CD4-positive, alpha-beta memory T cell (primary cell): Measurements from ENCODE around the gene TMEM120B. TPM values are rescaled to one million over a fixed set of nuclear protein-coding genes. Genes with fewer than 3 reads are reported as not detected.
A peak's percentile ranks its signal among the peaks of the same experiment; 100 is the strongest.
"Not testable (repeated sequence)": the region's sequence is repeated elsewhere in the genome, so short reads cannot be mapped to it uniquely, and the experiment has no call there.

Source experiments
- CTCF ChIA-PET: fragments of 350-600 bp; sonication (Branson Sonifier 250); formaldehyde crosslinking; loops from one replicate; lab custom pipeline; 2021; ENCODE audit warnings: inconsistent platforms; ENCODE audit not compliant: partially characterized antibody; lab: Charles Lee
- POLR2A ChIA-PET: fragments of 350-600 bp; sonication (Branson Sonifier 250); formaldehyde crosslinking; loops from one replicate; lab custom pipeline; 2021; ENCODE audit not compliant: partially characterized antibody; lab: Charles Lee
- DNase-seq, 5 donors: peaks; one replicate each; pipeline versions ENCODE4 v3.0.0 to v3.0.0-alpha.2; 2020 to 2022; ENCODE audit warnings: mixed read lengths in 1 of 5
- H3K27ac ChIP-seq: one replicate; pipeline ENCODE4 v1.7.0; 2013; ENCODE audit warnings: low read depth, low read length
- H3K27me3 ChIP-seq: 2 replicates; pipeline ENCODE4 v1.7.0; 2013; ENCODE audit warnings: mild to moderate bottlenecking, low read length, moderate library complexity; ENCODE audit not compliant: insufficient read depth
- H3K36me3 ChIP-seq: 2 replicates; pipeline ENCODE4 v1.7.0; 2013; ENCODE audit warnings: mild to moderate bottlenecking, low read length, moderate library complexity; ENCODE audit not compliant: insufficient read depth
- H3K4me1 ChIP-seq: 2 replicates; pipeline ENCODE4 v1.7.0; 2013; ENCODE audit warnings: mild to moderate bottlenecking, low read length, moderate library complexity; ENCODE audit not compliant: insufficient read depth
- H3K4me3 ChIP-seq, 2 donors: one replicate each; pipeline ENCODE4 v1.7.0; 2013; ENCODE audit warnings: low read length in 2 of 2, mild to moderate bottlenecking in 1 of 2
- H3K9me3 ChIP-seq, 2 donors: one replicate each; pipeline ENCODE4 v1.7.0; 2013; ENCODE audit warnings: low read length in 2 of 2, control low read depth in 1 of 2; ENCODE audit not compliant: control insufficient read depth in 1 of 2
- H3K27ac Mint-ChIP-seq, 7 donors: one replicate each; pipeline ENCODE4 v1.8.0; 2020 to 2021; ENCODE audit warnings: mixed read lengths in 7 of 7, mild to moderate bottlenecking in 6 of 7, inconsistent platforms in 3 of 7, moderate library complexity in 3 of 7
- H3K27me3 Mint-ChIP-seq, 2 donors: one replicate each; pipeline ENCODE4 v1.8.0; 2020 to 2021; ENCODE audit warnings: mixed read lengths in 2 of 2
- H3K36me3 Mint-ChIP-seq, 2 donors: one replicate each; pipeline ENCODE4 v1.8.0; 2020 to 2021; ENCODE audit warnings: mixed read lengths in 2 of 2, inconsistent platforms in 1 of 2, mild to moderate bottlenecking in 1 of 2
- H3K4me1 Mint-ChIP-seq, 4 donors: one replicate each; pipeline ENCODE4 v1.8.0; 2020 to 2021; ENCODE audit warnings: mixed read lengths in 4 of 4, mild to moderate bottlenecking in 1 of 4
- H3K4me3 Mint-ChIP-seq, 8 donors: one replicate each; pipeline ENCODE4 v1.8.0; 2020 to 2021; ENCODE audit warnings: mixed read lengths in 8 of 8, mild to moderate bottlenecking in 7 of 8, moderate library complexity in 6 of 8, inconsistent platforms in 3 of 8
- H3K9me3 Mint-ChIP-seq, 8 donors: one replicate each; pipeline ENCODE4 v1.8.0; 2020 to 2021; ENCODE audit warnings: mixed read lengths in 8 of 8, mild to moderate bottlenecking in 5 of 8, inconsistent platforms in 3 of 8, moderate library complexity in 1 of 8
- intact Hi-C: fragments of 100-400 bp; cut with micrococcal nuclease; formaldehyde crosslinking; loops from one replicate; pipeline ENCODE4 v1.15.1; 2023
- polyA plus RNA-seq, 2 donors: library from polyadenylated mRNA; unstranded; fragments of 300-500 nt; fragmentation: Illumina TruSeq; gene quantifications; one replicate each; pipeline ENCODE4 v1.2.3, GENCODE V29; 2021
- total RNA-seq, 2 experiments: library from RNA; stranded (reverse); gene quantifications; one replicate each; pipeline ENCODE4 v1.2.3, GENCODE V29; 2021

The TMEM120B gene
- total and polyA plus RNA-seq, 4 experiments from 2014 or later: 3.3 to 12.8 (median 7.4) TPM

DNA sequence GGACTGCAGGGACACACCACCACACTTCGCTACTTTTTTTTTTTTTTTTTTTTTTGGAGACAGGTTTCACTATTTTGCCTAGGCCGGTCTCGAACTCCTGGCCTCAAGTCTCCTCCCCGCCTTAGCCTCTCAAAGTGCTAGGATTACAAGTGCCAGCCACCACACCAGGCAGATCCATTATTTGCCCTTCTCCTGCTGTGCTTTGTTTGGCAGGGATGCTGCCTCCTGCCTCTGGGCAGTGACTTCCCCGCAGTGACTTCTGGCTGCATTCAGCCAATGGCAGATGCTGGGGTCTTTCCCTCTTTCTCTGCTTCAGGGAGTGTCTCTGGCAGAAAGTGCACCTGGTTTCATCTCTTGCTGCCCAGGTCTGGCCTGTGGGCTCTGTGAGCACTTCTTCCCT is 36.4 kb upstream of the TMEM120B start:
- DNase-seq: no peak
- Mint-ChIP-seq H3K4me3 (peak overlapping the region in 2 of 8 donors; percentile 5 to 13), H3K27ac (peak overlapping the region in 4 of 7 donors; percentile 2 to 79 (median 46)), H3K27me3 (no peaks in the 10 kb centered on the region), H3K4me1 (peaks cover 9 to 32% (median 17%) of the 10 kb centered on the region in 4 donors), H3K9me3 (no peaks in the 10 kb centered on the region), H3K36me3 (peaks cover 0 to 8% of the 10 kb centered on the region in 2 donors)
- H3K4me1 ChIP-seq: peaks cover 16% of the 10 kb centered on the region
- no peak overlapping the region for H3K4me3 ChIP-seq
- intact Hi-C loops: loop anchor here (10.0 kb wide), 1 partner anchor 271 kb away; the partner anchor contains the start of gene RNF34
- POLR2A ChIA-PET: interaction anchor here (1.1 kb wide), 1 partner anchor 48 kb away, joined by 5 read pairs; no protein-coding TSS in a partner anchor
- no peaks in the 10 kb centered on the region for H3K9me3 ChIP-seq
- no peaks in the 10 kb centered on the region for H3K36me3 ChIP-seq
- H3K27me3 ChIP-seq: no peaks in the 10 kb centered on the region
- CTCF ChIA-PET: no interaction called here
- H3K27ac ChIP-seq: no peak overlapping the region

DNA sequence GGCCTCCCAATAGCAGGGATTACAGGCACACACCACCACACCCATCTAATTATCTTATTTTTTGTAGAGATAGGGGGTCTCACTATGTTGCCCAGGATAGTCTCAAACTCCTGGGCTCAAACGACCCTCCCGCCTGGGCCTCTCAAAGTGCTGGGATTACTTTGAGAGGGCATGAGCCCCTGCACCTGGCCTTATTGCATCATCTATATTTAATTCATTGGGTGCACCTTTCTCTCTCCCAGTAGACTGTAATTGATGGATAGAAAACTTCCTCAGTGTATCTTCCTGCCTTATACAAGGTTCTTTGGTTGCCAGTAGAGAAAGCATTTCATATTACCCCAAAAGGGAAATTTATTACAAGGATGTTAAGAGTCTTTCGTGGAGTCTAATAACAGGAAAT is 34.2 kb upstream of the TMEM120B start:
- H3K36me3 Mint-ChIP-seq: no peaks in the 10 kb centered on the region
- POLR2A ChIA-PET: interaction anchor here (0.8 to 1.5 kb wide), 3 partner anchors 8 to 52 kb away, joined by 3 to 5 read pairs (median 4); partner anchors contain the start of gene ORAI1
- H3K27ac Mint-ChIP-seq: peak overlapping the region in 2 of 7 donors; percentile 57 to 62

DNA sequence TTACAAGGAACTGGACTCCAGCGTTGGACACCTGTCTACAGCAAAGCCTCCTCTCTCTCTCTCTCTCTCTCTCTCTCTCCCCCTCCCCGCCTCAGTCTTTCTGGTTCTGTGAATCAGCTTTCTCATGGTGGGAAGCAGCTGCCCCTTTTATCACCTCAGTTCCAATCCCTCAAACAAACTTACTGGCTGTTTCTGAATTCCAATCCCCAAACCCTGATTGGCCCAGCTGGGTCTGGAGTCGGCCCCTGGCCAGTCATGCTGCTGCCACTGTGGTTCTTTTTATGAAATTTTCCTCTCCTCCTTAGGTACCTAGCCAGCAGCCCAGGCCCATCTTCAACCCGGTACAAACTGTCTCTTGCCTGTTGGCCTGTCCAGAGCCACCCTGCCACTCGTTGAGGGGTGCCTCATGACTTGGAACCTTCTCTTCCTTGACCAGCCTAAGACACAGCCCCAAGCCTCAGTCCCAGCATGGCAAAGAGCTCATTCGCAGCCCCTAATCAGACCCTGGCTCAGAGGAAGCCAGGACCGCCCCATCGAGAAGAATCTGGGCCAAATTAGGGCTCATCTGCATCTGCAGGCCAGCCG is 33.7 kb upstream of the TMEM120B start:
- Histone ChIP-seq H3K9me3 (no peaks in the 10 kb centered on the region), H3K4me1 (peaks cover 3% of the 10 kb centered on the region), H3K4me3 (no peak overlapping the region), H3K36me3 (no peaks in the 10 kb centered on the region), H3K27me3 (no peaks in the 10 kb centered on the region), H3K27ac (no peak overlapping the region)
- no peaks in the 10 kb centered on the region for H3K9me3 Mint-ChIP-seq
- H3K36me3 Mint-ChIP-seq: no peaks in the 10 kb centered on the region
- CTCF ChIA-PET: interaction anchor here (4.1 to 5.5 kb wide), 4 partner anchors 11 to 179 kb away, joined by 20 to 78 read pairs (median 59); partner anchors contain the start of genes MORN3 and ORAI1
- no peak for DNase-seq
- no peak overlapping the region for H3K4me3 Mint-ChIP-seq
- H3K27ac Mint-ChIP-seq: peak overlapping the region in 3 of 7 donors; percentile 18 to 62 (median 37)
- POLR2A ChIA-PET: interaction anchor here (0.8 to 1.0 kb wide), 2 partner anchors 8 to 52 kb away, joined by 3 to 4 read pairs; partner anchors contain the start of gene ORAI1
- H3K27me3 Mint-ChIP-seq: no peaks in the 10 kb centered on the region
- H3K4me1 Mint-ChIP-seq: peaks cover 4 to 10% (median 6%) of the 10 kb centered on the region in 4 donors
- intact Hi-C loops: loop anchor here (10.0 kb wide), 1 partner anchor 274 kb away; the partner anchor contains the start of gene RNF34

More for the DNA sequence above, 34.2 kb upstream of the TMEM120B start:
- no peaks in the 10 kb centered on the region for H3K27me3 Mint-ChIP-seq
- Histone ChIP-seq H3K36me3 (no peaks in the 10 kb centered on the region), H3K9me3 (no peaks in the 10 kb centered on the region), H3K4me3 (no peak overlapping the region), H3K27me3 (no peaks in the 10 kb centered on the region), H3K4me1 (peaks cover 6% of the 10 kb centered on the region), H3K27ac (no peak overlapping the region)
- H3K9me3 Mint-ChIP-seq: no peaks in the 10 kb centered on the region
- intact Hi-C loops: loop anchor here (10.0 kb wide), 1 partner anchor 274 kb away; the partner anchor contains the start of gene RNF34
- no peak overlapping the region for H3K4me3 Mint-ChIP-seq
- DNase-seq: no peak
- H3K4me1 Mint-ChIP-seq: peaks cover 4 to 15% (median 9%) of the 10 kb centered on the region in 4 donors
- CTCF ChIA-PET: interaction anchor here (4.1 to 5.5 kb wide), 4 partner anchors 10 to 179 kb away, joined by 20 to 78 read pairs (median 59); partner anchors contain the start of genes MORN3 and ORAI1

- POLR2A ChIA-PET: interaction anchor here (0.6 to 1.0 kb wide), 3 partner anchors 53 to 106 kb away, joined by 3 to 4 read pairs (median 3); partner anchors contain the start of gene ORAI1
Measured at GRCh38 chr12:121679661-121680197, 32.8 kb upstream of the TMEM120B start.

DNA sequence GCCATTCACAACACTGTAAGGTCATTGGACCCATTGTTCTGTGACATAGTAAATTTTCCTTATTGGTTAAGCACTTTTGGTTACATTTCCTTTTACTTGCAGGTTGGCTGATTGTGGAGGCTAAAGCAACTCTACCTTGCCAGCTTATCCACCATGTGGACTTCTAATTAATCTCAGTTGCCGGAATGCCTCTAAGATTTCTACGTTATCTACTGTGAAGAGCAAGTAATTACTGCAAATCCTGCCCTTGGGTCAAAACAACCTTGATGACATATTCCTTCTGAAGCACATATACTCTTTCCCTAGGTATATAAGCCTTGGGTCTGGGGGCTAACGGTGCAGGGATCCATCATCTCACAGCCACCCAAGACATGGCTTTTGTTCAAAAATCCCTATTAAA is 23.6 kb upstream of the TMEM120B start:
- Histone ChIP-seq H3K27me3 (no peaks in the 10 kb centered on the region), H3K4me1 (peaks cover 6% of the 10 kb centered on the region), H3K4me3 (no peak overlapping the region), H3K27ac (no peak overlapping the region), H3K9me3 (no peaks in the 10 kb centered on the region), H3K36me3 (no peaks in the 10 kb centered on the region)
- H3K27me3 Mint-ChIP-seq: no peaks in the 10 kb centered on the region
- intact Hi-C loops: no loop called here
- ChIA-PET POLR2A (interaction anchor here (1.2 to 1.3 kb wide), 2 partner anchors 98 to 105 kb away, joined by 3 to 5 read pairs; partner anchors contain the start of gene RHOF), CTCF (interaction anchor here (0.9 to 1.8 kb wide), 3 partner anchors 10 to 99 kb away, joined by 3 to 8 read pairs (median 8); no protein-coding TSS in a partner anchor)
- no peak for DNase-seq
- H3K27ac Mint-ChIP-seq: peak overlapping the region in 5 of 7 donors; percentile 12 to 48 (median 37)
- peaks cover 0 to 1% of the 10 kb centered on the region in 2 donors for H3K36me3 Mint-ChIP-seq
- peaks cover 6 to 13% (median 7%) of the 10 kb centered on the region in 4 donors for H3K4me1 Mint-ChIP-seq
- no peak overlapping the region for H3K4me3 Mint-ChIP-seq
- H3K9me3 Mint-ChIP-seq: no peaks in the 10 kb centered on the region

More at GRCh38 chr12:121679661-121680197, 32.8 kb upstream of the TMEM120B start:
- not testable (repeated sequence) for H3K9me3 Mint-ChIP-seq, H3K36me3 ChIP-seq, H3K4me1 ChIP-seq, H3K4me3 Mint-ChIP-seq, H3K27me3 ChIP-seq, H3K27me3 Mint-ChIP-seq, H3K27ac ChIP-seq, H3K4me3 ChIP-seq, H3K36me3 Mint-ChIP-seq, DNase-seq, H3K9me3 ChIP-seq
- intact Hi-C loops: loop anchor here (10.0 kb wide), 1 partner anchor 275 kb away; the partner anchor contains the start of gene RNF34
- Mint-ChIP-seq H3K27ac (peak overlapping the region in 3 of 7 donors; percentile 30 to 70 (median 62)), H3K4me1 (peaks cover 4 to 10% (median 4%) of the 10 kb centered on the region in 4 donors)
- CTCF ChIA-PET: interaction anchor here (0.6 to 5.5 kb wide), 7 partner anchors 12 to 185 kb away, joined by 3 to 78 read pairs (median 20); partner anchors contain the start of genes MORN3 and ORAI1

GRCh38 chr12:121689430-121689829 is 23.1 kb upstream of the TMEM120B start:
- no peak for DNase-seq
- ChIA-PET POLR2A (interaction anchor here (1.0 to 1.4 kb wide), 4 partner anchors 63 to 112 kb away, joined by 3 to 5 read pairs (median 4); partner anchors contain the start of genes ORAI1 and RHOF), CTCF (interaction anchor here (1.1 to 1.8 kb wide), 3 partner anchors 10 to 105 kb away, joined by 8 to 17 read pairs (median 8); partner anchors contain the start of gene RHOF)
- Mint-ChIP-seq H3K4me3 (no peak overlapping the region), H3K4me1 (peaks cover 6 to 13% (median 7%) of the 10 kb centered on the region in 4 donors), H3K27ac (peak overlapping the region in 3 of 7 donors; percentile 30 to 48 (median 37)), H3K27me3 (no peaks in the 10 kb centered on the region), H3K36me3 (peaks cover 0 to 1% of the 10 kb centered on the region in 2 donors), H3K9me3 (no peaks in the 10 kb centered on the region)
- Histone ChIP-seq H3K36me3 (no peaks in the 10 kb centered on the region), H3K27ac (no peak overlapping the region), H3K27me3 (no peaks in the 10 kb centered on the region), H3K4me3 (no peak overlapping the region), H3K9me3 (no peaks in the 10 kb centered on the region), H3K4me1 (peaks cover 6% of the 10 kb centered on the region)
- intact Hi-C loops: no loop called here
